Measurements from ENCODE around the gene TADA1. TPM values are rescaled to one million over a fixed set of nuclear protein-coding genes. Genes with fewer than 3 reads are reported as not detected.

The TADA1 gene
- total RNA-seq, 1 experiment from 2014 or later, result 15.2 TPM

- ChIA-PET CTCF (no interaction called here), POLR2A (ENCODE audit: low non-redundant PET) (no interaction called here)
- H3K4me1 ChIP-seq (ENCODE audit: insufficient read depth, low read length, poor library complexity, severe bottlenecking), result no peaks in the 10 kb centered on the region
- H3K4me3 ChIP-seq (ENCODE audit: low read depth, low read length, poor library complexity, severe bottlenecking), result no peak overlapping the region
- no peaks in the 10 kb centered on the region for H3K36me3 ChIP-seq (ENCODE audit: insufficient read depth, low read length, poor library complexity, severe bottlenecking)
- no TSS peak for BruUV-seq (replicated peaks)
- TF ChIP-seq, protein P1, sequence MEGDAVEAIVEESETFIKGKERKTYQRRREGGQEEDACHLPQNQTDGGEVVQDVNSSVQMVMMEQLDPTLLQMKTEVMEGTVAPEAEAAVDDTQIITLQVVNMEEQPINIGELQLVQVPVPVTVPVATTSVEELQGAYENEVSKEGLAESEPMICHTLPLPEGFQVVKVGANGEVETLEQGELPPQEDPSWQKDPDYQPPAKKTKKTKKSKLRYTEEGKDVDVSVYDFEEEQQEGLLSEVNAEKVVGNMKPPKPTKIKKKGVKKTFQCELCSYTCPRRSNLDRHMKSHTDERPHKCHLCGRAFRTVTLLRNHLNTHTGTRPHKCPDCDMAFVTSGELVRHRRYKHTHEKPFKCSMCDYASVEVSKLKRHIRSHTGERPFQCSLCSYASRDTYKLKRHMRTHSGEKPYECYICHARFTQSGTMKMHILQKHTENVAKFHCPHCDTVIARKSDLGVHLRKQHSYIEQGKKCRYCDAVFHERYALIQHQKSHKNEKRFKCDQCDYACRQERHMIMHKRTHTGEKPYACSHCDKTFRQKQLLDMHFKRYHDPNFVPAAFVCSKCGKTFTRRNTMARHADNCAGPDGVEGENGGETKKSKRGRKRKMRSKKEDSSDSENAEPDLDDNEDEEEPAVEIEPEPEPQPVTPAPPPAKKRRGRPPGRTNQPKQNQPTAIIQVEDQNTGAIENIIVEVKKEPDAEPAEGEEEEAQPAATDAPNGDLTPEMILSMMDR (conservative IDR thresholded peaks at IDR 0.05; ENCODE audit: low read depth, low read length), result no peak
- TF ChIP-seq EZH2 (IDR thresholded peaks at IDR 0.05; ENCODE audit: borderline replicate concordance, low read depth, low read length, poor library complexity, severe bottlenecking), result no peak
- peak; percentile 40 for DNase-seq (ENCODE audit: low spot score)
- peaks cover 73% of the 10 kb centered on the region for H3K27me3 ChIP-seq (replicated peaks; ENCODE audit: insufficient read depth, low read depth, low read length, poor library complexity)
- H3K9me3 ChIP-seq (ENCODE audit: low read depth, low read length, poor library complexity, severe bottlenecking), result peaks cover 9% of the 10 kb centered on the region
- intact Hi-C loops (cut with micrococcal nuclease; ENCODE audit: unreplicated experiment), result loop anchor here (5.0 kb wide), 1 partner anchor 61 kb away; the partner anchor contains the start of gene ILDR2
- H3K27ac ChIP-seq (ENCODE audit: low read depth, low read length, poor library complexity, severe bottlenecking), result no peak overlapping the region
Observed at GRCh38 chr1:166915941-166916340, 39.9 kb upstream of the TADA1 start.

DNA sequence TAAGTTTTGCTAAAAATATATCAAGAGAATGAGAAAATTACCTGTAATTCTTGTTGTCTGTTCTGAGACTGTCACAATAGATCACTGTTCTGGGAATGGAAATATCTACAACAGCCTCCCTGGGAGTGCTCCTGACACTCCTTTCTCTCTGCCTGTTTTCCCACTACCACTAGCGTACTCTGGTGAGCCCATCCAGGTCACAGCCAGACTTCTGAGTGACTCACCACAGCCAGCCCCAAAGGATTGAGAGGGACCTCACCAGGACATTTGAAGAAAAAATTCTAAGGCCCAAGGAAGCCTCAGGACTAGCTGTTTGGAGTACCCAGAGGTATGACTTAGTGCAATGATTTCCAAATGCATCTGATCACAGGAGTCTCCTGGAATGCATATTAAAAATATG, 39.0 kb upstream of the TADA1 start:
- no peak for DNase-seq (ENCODE audit: low spot score)
- TF ChIP-seq EZH2 (IDR thresholded peaks at IDR 0.05; ENCODE audit: borderline replicate concordance, low read depth, low read length, poor library complexity, severe bottlenecking), result no peak
- TF ChIP-seq, protein P1 (conservative IDR thresholded peaks at IDR 0.05; ENCODE audit: low read depth, low read length), result no peak
- no peaks in the 10 kb centered on the region for H3K4me1 ChIP-seq (ENCODE audit: insufficient read depth, low read length, poor library complexity, severe bottlenecking)
- no TSS peak for BruUV-seq (replicated peaks)
- no peaks in the 10 kb centered on the region for H3K36me3 ChIP-seq (ENCODE audit: insufficient read depth, low read length, poor library complexity, severe bottlenecking)
- H3K9me3 ChIP-seq (ENCODE audit: low read depth, low read length, poor library complexity, severe bottlenecking), result peaks cover 9% of the 10 kb centered on the region
- ChIA-PET CTCF (no interaction called here), POLR2A (ENCODE audit: low non-redundant PET) (no interaction called here)
- H3K27me3 ChIP-seq (replicated peaks; ENCODE audit: insufficient read depth, low read depth, low read length, poor library complexity), result peaks cover 64% of the 10 kb centered on the region
- H3K27ac ChIP-seq (ENCODE audit: low read depth, low read length, poor library complexity, severe bottlenecking), result no peak overlapping the region
- no peak overlapping the region for H3K4me3 ChIP-seq (ENCODE audit: low read depth, low read length, poor library complexity, severe bottlenecking)
- intact Hi-C loops (cut with micrococcal nuclease; ENCODE audit: unreplicated experiment), result loop anchor here (5.0 kb wide), 1 partner anchor 62 kb away; the partner anchor contains the start of gene ILDR2

- no TSS peak for BruUV-seq (replicated peaks)
- CTCF ChIA-PET, result no interaction called here
- intact Hi-C loops (cut with micrococcal nuclease; ENCODE audit: unreplicated experiment), result loop anchor here (5.0 kb wide), 2 partner anchors 528 to 618 kb away; no protein-coding TSS in a partner anchor
Observed at GRCh38 chr1:166914111-166914510, 38.0 kb upstream of the TADA1 start.

More at GRCh38 chr1:166914111-166914510, 38.0 kb upstream of the TADA1 start:
- H3K9me3 ChIP-seq (ENCODE audit: low read depth, low read length, poor library complexity, severe bottlenecking), result peaks cover 9% of the 10 kb centered on the region
- no peak overlapping the region for H3K27ac ChIP-seq (ENCODE audit: low read depth, low read length, poor library complexity, severe bottlenecking)
- POLR2A ChIA-PET (ENCODE audit: low non-redundant PET), result no interaction called here
- H3K27me3 ChIP-seq (replicated peaks; ENCODE audit: insufficient read depth, low read depth, low read length, poor library complexity), result peaks cover 55% of the 10 kb centered on the region
- H3K4me1 ChIP-seq (ENCODE audit: insufficient read depth, low read length, poor library complexity, severe bottlenecking), result no peaks in the 10 kb centered on the region
- TF ChIP-seq, protein P1 (conservative IDR thresholded peaks at IDR 0.05; ENCODE audit: low read depth, low read length), result no peak
- no peak for TF ChIP-seq EZH2 (IDR thresholded peaks at IDR 0.05; ENCODE audit: borderline replicate concordance, low read depth, low read length, poor library complexity, severe bottlenecking)
- DNase-seq (ENCODE audit: low spot score), result no peak
- no peak overlapping the region for H3K4me3 ChIP-seq (ENCODE audit: low read depth, low read length, poor library complexity, severe bottlenecking)
- no peaks in the 10 kb centered on the region for H3K36me3 ChIP-seq (ENCODE audit: insufficient read depth, low read length, poor library complexity, severe bottlenecking)
